Left renal pelvis (tissue), 4 donors: ENCODE measurements around the gene IER3IP1. TPM values are rescaled to one million over a fixed set of nuclear protein-coding genes. Genes with fewer than 3 reads are reported as not detected.
A peak's percentile ranks its signal among the peaks of the same experiment; 100 is the strongest.
"Not testable (repeated sequence)": the region's sequence is repeated elsewhere in the genome, so short reads cannot be mapped to it uniquely, and the experiment has no call there.

Experiments
- DNase-seq, 4 donors: peaks; one replicate each; pipeline ENCODE4 v3.0.0-alpha.2; 2013; ENCODE audit warnings: low read depth in 4 of 4, low spot score in 3 of 4
- polyA plus RNA-seq, 4 donors: library from polyadenylated mRNA; unstranded; fragments of 120-200 nt; gene quantifications; one replicate each; pipeline ENCODE4 v1.2.1, GENCODE V29; 2013; ENCODE audit not compliant: insufficient read length in 4 of 4

The IER3IP1 gene, protein sequence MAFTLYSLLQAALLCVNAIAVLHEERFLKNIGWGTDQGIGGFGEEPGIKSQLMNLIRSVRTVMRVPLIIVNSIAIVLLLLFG
- 10 to 100 TPM; 25.4 to 45.9 (median 37.5) TPM for polyA plus RNA-seq

DNA sequence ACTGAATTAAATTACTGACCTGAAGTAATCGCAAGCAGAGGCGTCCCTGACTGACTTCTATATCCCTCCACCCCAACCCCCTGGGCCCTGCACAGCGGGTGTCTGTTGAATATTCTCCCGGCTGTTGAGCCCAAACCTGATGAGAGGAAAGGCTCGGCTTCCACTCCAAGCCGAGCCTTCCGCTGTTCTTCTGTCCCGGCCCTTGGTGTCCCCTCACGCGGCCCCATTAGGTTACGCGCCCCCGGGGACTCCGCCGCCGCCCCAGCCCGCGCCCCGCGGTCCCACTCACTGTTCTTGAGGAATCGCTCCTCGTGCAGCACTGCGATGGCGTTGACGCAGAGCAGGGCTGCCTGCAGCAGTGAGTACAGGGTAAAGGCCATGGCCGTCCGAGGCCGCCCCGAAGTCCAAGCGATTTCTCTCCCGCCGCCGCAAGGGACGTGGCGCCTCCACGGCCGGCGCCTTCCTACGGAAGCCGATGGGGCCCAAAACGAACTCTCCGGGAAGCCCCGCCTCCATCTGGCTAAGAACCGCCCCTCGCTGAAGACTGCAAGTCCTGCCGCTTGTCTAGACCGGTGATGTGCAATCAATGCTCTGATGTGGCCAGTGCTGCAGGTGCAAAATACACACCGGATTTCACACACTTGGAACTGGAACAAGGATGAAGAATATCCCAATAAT, at the start of gene IER3IP1:
Gene IER3IP1 (minus strand): TSS at position 467 of the 678 bp plus-strand sequence. CDS start 87 bp downstream, at position 380.
- peak; percentile 48 to 79 (median 75) for DNase-seq

DNA sequence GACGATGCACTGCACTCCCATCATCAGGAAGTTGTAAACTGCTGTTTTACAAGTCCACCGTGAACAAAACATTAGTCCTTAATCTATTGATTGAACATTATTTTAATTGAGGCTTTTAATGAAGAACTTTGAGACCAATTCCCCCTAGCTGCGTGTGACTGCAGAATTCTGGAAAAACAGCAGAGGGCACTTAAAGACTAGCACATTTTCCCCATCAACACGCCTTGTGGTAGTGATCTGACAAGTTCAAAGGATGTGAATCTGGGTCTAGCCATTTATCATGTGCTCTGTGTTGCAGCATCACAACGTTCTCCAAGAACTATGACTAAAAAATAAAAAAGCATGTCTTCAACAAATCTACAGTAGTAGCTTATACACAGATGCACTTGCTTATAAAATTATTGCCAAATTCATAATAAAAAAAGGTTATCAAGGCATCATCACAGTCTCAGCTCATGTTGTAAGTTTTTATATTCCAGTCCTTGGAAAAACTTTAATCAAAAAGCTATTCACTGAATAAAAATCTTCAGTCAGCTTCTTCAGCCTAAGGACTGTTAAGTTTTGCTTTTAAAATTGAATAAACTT, 39.5 kb upstream of the IER3IP1 start:
- peak in 3 of 4 donors; percentile 19 to 22 (median 20) for DNase-seq

DNA sequence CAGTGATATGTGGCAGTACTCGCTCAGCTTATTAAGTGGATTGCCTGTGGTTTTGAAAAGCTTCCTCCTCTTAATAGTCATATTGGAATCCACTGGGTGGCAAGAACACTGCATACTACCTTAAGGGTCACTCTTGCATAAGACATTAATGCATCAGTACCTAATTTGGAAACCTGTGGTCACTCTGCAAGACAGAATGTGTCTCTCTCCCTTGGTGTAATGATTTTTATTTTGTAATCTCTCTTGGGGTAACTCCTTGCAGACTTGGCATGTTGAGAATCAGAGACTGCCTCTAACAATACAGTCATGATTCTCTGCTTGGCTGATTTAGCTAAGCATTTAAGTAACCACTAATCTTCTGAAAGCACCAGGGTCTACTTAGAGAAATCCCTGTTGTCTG, 33.0 kb upstream of the IER3IP1 start:
- DNase-seq: no peak

- DNase-seq: no peak
Measured at GRCh38 chr18:47206945-47207637, 30.9 kb upstream of the IER3IP1 start.

DNA sequence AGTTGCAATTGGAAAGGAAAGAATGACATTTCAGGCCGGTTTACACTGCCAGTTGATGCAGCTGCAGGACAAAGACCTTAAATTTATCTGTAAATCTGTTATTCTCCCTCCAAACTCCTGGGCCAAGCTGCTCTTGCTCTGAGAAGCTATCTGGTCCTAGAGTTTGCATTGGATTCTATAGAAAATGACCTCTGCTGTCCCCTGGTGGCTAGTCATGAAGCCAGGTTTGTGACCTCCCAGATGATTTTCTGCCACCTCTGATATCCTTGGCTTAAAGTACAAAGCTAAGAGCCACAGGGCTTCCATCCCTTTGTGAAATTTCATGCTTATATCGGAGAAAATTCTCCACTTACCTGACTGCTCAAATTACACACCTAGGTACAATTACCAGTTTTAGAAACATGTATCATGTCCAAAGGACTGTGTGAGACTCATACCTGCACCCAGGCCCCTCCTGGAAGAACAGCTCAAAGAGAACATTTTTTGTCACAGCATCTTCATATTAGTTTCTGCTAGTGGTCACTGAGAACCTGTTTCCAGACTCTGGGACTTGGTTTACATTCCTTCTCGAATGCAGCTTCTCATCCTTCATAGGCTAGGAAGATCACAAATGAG, 28.9 kb upstream of the IER3IP1 start:
- DNase-seq: no peak

DNA sequence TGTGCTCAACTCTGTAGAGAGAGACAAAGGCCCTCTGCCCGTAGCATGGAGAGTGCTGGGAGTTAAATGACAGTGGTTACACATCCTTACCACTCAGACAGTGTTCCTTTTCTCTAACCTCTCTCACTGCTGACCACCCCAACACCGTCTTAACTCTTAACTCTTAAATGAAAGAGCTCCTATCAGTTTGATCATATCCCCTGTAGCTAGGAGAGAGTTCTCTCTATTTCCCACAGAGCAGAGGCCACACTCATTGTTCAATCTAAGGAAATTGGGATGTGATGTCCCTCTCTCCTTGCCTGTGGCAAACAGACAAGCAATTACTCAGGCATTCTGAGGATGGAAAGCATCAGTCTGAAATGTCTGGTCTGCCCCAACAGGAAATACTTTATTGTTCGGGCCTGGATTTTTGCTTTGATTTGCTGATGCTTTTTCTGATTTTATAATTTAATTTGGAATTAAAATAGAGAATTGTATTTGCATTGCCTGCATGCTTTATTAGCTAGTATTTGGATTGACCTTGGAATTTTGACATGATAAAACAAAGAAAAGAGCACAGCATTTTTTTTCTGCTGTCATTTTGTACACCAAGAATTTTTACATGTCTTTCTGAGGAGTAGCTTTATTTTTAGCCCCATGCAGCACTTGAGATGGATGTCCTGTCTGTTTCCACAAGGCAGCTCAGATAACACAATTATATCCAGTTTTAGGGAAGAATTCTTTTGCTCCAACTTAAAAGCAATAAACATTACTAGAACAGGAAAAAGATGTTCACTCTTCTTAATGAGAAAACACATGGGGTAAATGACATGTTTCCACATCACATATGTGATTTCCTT, 27.7 kb upstream of the IER3IP1 start:
- no peak for DNase-seq

GRCh38 chr18:47195961-47196360, 19.8 kb upstream of the IER3IP1 start:
- not testable (repeated sequence) for DNase-seq

GRCh38 chr18:47191961-47192360, 15.8 kb upstream of the IER3IP1 start:
- DNase-seq: no peak

- DNase-seq: no peak
Measured at GRCh38 chr18:47187721-47188120, 11.6 kb upstream of the IER3IP1 start.

DNA sequence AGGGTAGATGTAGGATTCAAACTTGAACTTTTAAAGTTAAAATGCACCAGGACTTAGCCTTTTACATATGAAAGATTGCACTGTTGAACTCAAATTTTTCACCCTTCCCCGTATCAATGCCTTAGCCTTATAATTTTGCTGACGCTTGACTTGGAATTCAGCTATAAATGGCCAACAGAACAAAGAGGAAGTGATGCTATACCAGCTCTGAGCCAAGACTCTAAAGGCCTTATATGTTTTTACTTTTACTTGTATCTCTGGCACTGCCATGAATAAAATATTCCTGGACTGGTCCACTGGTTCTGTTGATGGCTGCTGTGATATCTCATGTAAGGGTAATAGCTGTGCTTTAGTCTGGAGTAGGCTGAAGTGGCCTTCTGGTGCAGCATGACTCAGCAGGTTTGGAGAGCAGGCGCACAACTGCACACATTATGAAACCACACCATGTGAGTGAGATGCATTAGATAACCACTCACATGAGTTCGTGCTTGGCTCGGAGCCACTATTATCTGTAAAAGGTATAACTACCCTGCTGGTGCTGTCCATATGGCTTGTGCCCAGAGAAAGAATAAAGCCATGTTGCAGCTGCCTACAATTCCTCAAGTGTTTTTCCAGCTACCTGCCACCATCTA, 8.4 kb upstream of the IER3IP1 start:
- no peak for DNase-seq

- not testable (repeated sequence) for DNase-seq
Measured at GRCh38 chr18:47182156-47182555, 6.0 kb upstream of the IER3IP1 start.

GRCh38 chr18:47180765-47181164, 4.6 kb upstream of the IER3IP1 start:
- no peak for DNase-seq

- DNase-seq: no peak
Measured at GRCh38 chr18:47179520-47179919, 3.4 kb upstream of the IER3IP1 start.

DNA sequence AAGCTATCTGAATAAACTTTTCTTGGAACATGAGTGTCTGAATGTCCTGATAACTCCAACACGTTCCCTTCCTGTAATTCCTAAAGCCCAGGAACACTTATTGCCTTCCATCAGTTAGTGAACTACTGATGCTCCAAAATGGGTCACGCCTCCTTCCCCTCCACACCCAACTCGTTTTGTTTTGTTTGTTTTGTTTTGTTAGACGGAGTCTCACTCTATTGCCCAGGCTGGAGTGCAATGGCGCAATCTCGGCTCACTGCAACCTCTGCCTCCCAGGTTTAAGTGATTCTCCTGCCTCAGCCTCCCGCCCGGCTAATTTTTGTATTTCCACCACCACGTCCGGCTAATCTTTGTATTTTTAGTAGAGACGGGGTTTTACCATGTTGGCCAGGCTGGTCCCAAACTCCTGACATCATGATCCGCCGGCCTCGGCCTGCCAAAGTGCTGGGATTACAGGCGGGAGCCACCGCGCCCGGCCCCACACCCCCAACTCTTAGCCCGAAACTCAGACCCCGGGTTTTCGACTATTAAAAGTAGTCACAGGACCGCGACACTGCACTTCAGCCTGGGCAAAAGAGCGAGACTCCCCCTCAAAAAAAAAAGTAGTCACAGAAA, 774 bp downstream of the IER3IP1 start:
- no peak for DNase-seq

- DNase-seq: no peak
Measured at GRCh38 chr18:47174545-47175116, 1.5 kb downstream of the IER3IP1 start.

GRCh38 chr18:47172476-47172875, 3.7 kb downstream of the IER3IP1 start:
- DNase-seq: no peak

- no peak for DNase-seq
Measured at GRCh38 chr18:47168913-47169312, 7.3 kb downstream of the IER3IP1 start.

DNA sequence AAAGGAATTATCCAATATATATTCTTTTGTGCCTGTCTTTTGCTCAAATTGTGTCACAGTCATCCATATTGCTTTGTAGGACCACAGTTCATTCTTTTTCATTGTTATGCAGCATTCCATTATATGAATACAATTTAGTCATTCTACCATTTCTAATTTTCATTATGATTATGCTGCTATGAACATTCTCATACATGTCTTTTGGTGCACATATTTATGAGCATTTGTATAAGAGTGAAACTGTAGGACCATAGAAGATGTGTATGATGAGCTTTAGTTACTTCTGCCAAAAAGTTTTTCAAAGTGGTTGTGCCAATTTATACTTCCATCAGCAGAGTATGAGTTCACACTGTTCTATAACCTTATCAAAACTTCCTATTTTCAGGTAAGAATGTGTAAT, 7.7 kb downstream of the IER3IP1 start:
- DNase-seq: no peak

- DNase-seq: no peak
Measured at GRCh38 chr18:47166294-47166693, 9.9 kb downstream of the IER3IP1 start.
